K562 (cell line): ENCODE data around the gene CLEC4M. TPM values are rescaled to one million over a fixed set of nuclear protein-coding genes. Genes with fewer than 3 reads are reported as not detected.

ENCODE experiments used
- ATAC-seq: fragments of 200-7000 bp; cut with Tn5 transposase; 3 replicates; pipeline ENCODE4 v1.9.1; 2020; ENCODE audit warnings: moderate library complexity
- BruUV-seq: library from RNA; stranded (reverse); fragments of 400-500 nt; replicated peaks from 2 replicates; lab custom pipeline; 2021; lab: Mats Ljungman, UMichigan
- CTCF ChIA-PET: fragments of 300-600 bp; formaldehyde crosslinking; extraction: SDS; loops from one replicate; lab custom pipeline; 2021; ENCODE audit warnings: low intra/inter-chr PET ratio; lab: Yijun Ruan, JAX
- POLR2A ChIA-PET: fragments of 300-600, 350-650 bp; sonication (Branson Sonifier 250); formaldehyde crosslinking; extraction: SDS; loops from one replicate; lab custom pipeline; 2021; ENCODE audit warnings: antibody characterized with exemption, inconsistent platforms; lab: Yijun Ruan, JAX
- DNase-seq, 4 experiments: peaks; one replicate each; pipeline versions ENCODE4 v3.0.0 to v3.0.0-alpha.2; 2011 to 2018; ENCODE audit warnings: low spot score in 3 of 4, mixed read lengths in 3 of 4; ENCODE audit errors: extremely low read depth in 1 of 4
- FAIRE-seq: peaks from 2 replicates; lab custom pipeline; 2011; peaks lifted over from hg19 to GRCh38; lab: Jason Lieb, UNC
- H2AFZ ChIP-seq: 2 replicates; pipeline ENCODE4 v1.6.0; 2011; ENCODE audit warnings: low read depth, low read length, control low read depth, inconsistent platforms
- H3K27ac ChIP-seq: fragments of 200-600 bp; 3 replicates; pipeline ENCODE4 v1.8.0; 2011; ENCODE audit warnings: low read depth, mild to moderate bottlenecking, control low read depth, inconsistent platforms, low read length, moderate library complexity, mixed read lengths; ENCODE audit errors: extremely low read depth
- H3K27me3 ChIP-seq, 2 experiments: fragments of 300-600 bp in 1 of 2; 2 replicates in 1 of 2; 3 replicates in 1 of 2; pipeline versions ENCODE4 v1.6.0 to v1.8.0; 2011; ENCODE audit warnings: inconsistent platforms in 2 of 2, low read length in 2 of 2, mild to moderate bottlenecking in 1 of 2, mixed read lengths in 1 of 2, moderate library complexity in 1 of 2; ENCODE audit not compliant: control insufficient read depth in 2 of 2, insufficient read depth in 2 of 2
- H3K36me3 ChIP-seq: fragments of 300-600 bp; 3 replicates; pipeline ENCODE4 v1.8.0; 2011; ENCODE audit warnings: mild to moderate bottlenecking, low read length, inconsistent platforms; ENCODE audit not compliant: control insufficient read depth, insufficient read depth
- H3K4me1 ChIP-seq, 2 experiments: fragments of 200-600 bp in 1 of 2; replicated peaks in 1 of 2; 2 replicates in 1 of 2; 3 replicates in 1 of 2; pipeline versions ENCODE4 v1.5.1 to v1.8.0; 2011; ENCODE audit warnings: inconsistent platforms in 2 of 2, low read length in 2 of 2, mild to moderate bottlenecking in 1 of 2, mixed read lengths in 1 of 2, moderate library complexity in 1 of 2; ENCODE audit not compliant: control insufficient read depth in 2 of 2, insufficient read depth in 2 of 2
- H3K4me2 ChIP-seq: 2 replicates; pipeline ENCODE4 v1.6.1; 2011; ENCODE audit warnings: low read length, control low read depth, inconsistent platforms, mixed read lengths; ENCODE audit not compliant: insufficient read depth
- H3K4me3 ChIP-seq: fragments of 200-600 bp; sonication (generic), shearing (Covaris generic); 2 replicates; pipeline ENCODE4 v1.5.1; 2016; ENCODE audit warnings: control low read depth, inconsistent platforms
- H3K79me2 ChIP-seq: fragments of 200-600 bp; 3 replicates; pipeline ENCODE4 v1.8.0; 2011; ENCODE audit warnings: low read length, inconsistent platforms; ENCODE audit not compliant: control insufficient read depth, insufficient read depth
- H3K9ac ChIP-seq, 2 experiments: 2 replicates each; pipeline versions ENCODE4 v1.6.0 to v1.6.1; 2011; ENCODE audit warnings: low read depth in 2 of 2, low read length in 2 of 2, control low read depth in 1 of 2, inconsistent platforms in 1 of 2, mild to moderate bottlenecking in 1 of 2, mixed read lengths in 1 of 2; ENCODE audit not compliant: insufficient read depth in 1 of 2
- H3K9me1 ChIP-seq: one replicate; pipeline ENCODE4 v1.6.0; 2011; ENCODE audit warnings: inconsistent platforms, mild to moderate bottlenecking, low read length, moderate library complexity; ENCODE audit not compliant: control insufficient read depth, insufficient read depth
- H3K9me3 ChIP-seq: replicated peaks from 2 replicates; pipeline ENCODE4 v1.5.1; 2011; ENCODE audit warnings: low read depth, low read length, inconsistent platforms; ENCODE audit not compliant: control insufficient read depth, insufficient read depth
- H4K20me1 ChIP-seq: replicated peaks from 2 replicates; pipeline ENCODE4 v1.6.1; 2011; ENCODE audit warnings: low read length, inconsistent platforms, mixed read lengths; ENCODE audit not compliant: control insufficient read depth, insufficient read depth
- CBFA2T3 ChIP-seq: fragments of 450-650 bp; IDR thresholded peaks from 2 replicates; pipeline ENCODE4 v1.6.1; 2017
- E2F8 ChIP-seq: fragments of 450-650 bp; IDR thresholded peaks from 2 replicates; pipeline ENCODE4 v1.7.1; 2018; ENCODE audit warnings: mild to moderate bottlenecking, low read depth; ENCODE audit not compliant: partially characterized antibody
- ESRRA ChIP-seq: fragments of 450-650 bp; IDR thresholded peaks from 2 replicates; pipeline ENCODE4 v1.6.1; 2014; ENCODE audit warnings: low read depth, mild to moderate bottlenecking, moderate library complexity, borderline replicate concordance
- IFI16 ChIP-seq: fragments of 250-450 bp; sonication (Bioruptor Pico); IDR thresholded peaks from 2 replicates; pipeline ENCODE4 v2.1.2; 2022; ENCODE audit warnings: mild to moderate bottlenecking, inconsistent platforms
- L3MBTL2 ChIP-seq: fragments of 450-650 bp; IDR thresholded peaks from 2 replicates; pipeline ENCODE4 v1.6.1; 2016; ENCODE audit warnings: mild to moderate bottlenecking, moderate library complexity
- MTA1 ChIP-seq: fragments of 450-650 bp; IDR thresholded peaks from 2 replicates; pipeline ENCODE4 v1.6.1; 2017; ENCODE audit warnings: borderline replicate concordance
- NEUROD1 ChIP-seq: fragments of 150-350 bp; IDR thresholded peaks from 2 replicates; pipeline ENCODE4 v1.6.1; 2014; ENCODE audit warnings: borderline replicate concordance, low read length, low read depth; ENCODE audit not compliant: partially characterized antibody
- POLR2H ChIP-seq: IDR thresholded peaks from 2 replicates; pipeline ENCODE4 v1.6.1; 2016; ENCODE audit warnings: missing genetic modification characterization, low read depth, mild to moderate bottlenecking, control low read depth, missing compliant biosample characterization, moderate library complexity
- RBM39 ChIP-seq: fragments of 200-400 bp; formaldehyde crosslinking; optimal IDR thresholded peaks from 2 replicates; pipeline ENCODE3; 2018; ENCODE audit warnings: low read depth, low read length
- SFPQ ChIP-seq: fragments of 200-400 bp; formaldehyde crosslinking; IDR thresholded peaks from 2 replicates; pipeline ENCODE4 v1.6.1; 2017; ENCODE audit warnings: mild to moderate bottlenecking, low read depth, low read length, moderate library complexity
- SREBF2 ChIP-seq: sonication (generic); formaldehyde crosslinking; IDR thresholded peaks from 2 replicates; pipeline ENCODE4 v1.4.0; 2020; ENCODE audit warnings: mild to moderate bottlenecking, missing genetic modification reagents
- SRSF9 ChIP-seq: fragments of 200-400 bp; formaldehyde crosslinking; IDR thresholded peaks from 2 replicates; pipeline ENCODE4 v1.6.1; 2017; ENCODE audit warnings: low read depth, low read length, borderline replicate concordance
- TEAD4 ChIP-seq, 2 experiments: sonication (generic) in 1 of 2; formaldehyde crosslinking in 1 of 2; IDR thresholded peaks; 2 replicates each; pipeline versions ENCODE4 v1.6.1 to v1.8.0; 2012 to 2022; ENCODE audit warnings: borderline replicate concordance in 1 of 2, inconsistent platforms in 1 of 2, low read length in 1 of 2, mild to moderate bottlenecking in 1 of 2, missing genetic modification reagents in 1 of 2
- ZBTB7A ChIP-seq: IDR thresholded peaks from 2 replicates; pipeline ENCODE4 v1.6.1; 2011; ENCODE audit warnings: low read depth, mild to moderate bottlenecking, low read length, moderate library complexity, borderline replicate concordance; ENCODE audit not compliant: control insufficient read depth
- ZNF695 ChIP-seq: fragments of 450-650 bp; formaldehyde crosslinking; IDR thresholded peaks from 2 replicates; pipeline ENCODE4 v1.4.0; 2020; ENCODE audit warnings: mild to moderate bottlenecking, moderate library complexity
- whole genome bisulfite sequencing: fragments of 100-300 bp; shearing (Covaris generic); methylation state at CpG from one replicate; pipeline ENCODE4 v1.1.6; 2016; ENCODE audit warnings: low coverage, mixed read lengths; ENCODE audit not compliant: insufficient coverage; ENCODE audit errors: missing lambda C conversion rate; 5-methylcytosine and 5-hydroxymethylcytosine counted together
- in situ Hi-C: fragments of 300-500 bp; cut with MboI; formaldehyde crosslinking; loops from 4 replicates; pipeline ENCODE4 v1.15.0; 2018; ENCODE audit warnings: inconsistent platforms, mixed read lengths
- intact Hi-C: fragments of 100-400 bp; cut with micrococcal nuclease; formaldehyde crosslinking; loops from 2 replicates; pipeline ENCODE4 v1.14.2; 2022
- polyA plus RNA-seq, 8 experiments: library from polyadenylated mRNA; depleted of rRNA in 4 of 8; stranded (reverse) in 5 of 8; unstranded in 3 of 8; fragments of >200 nt; fragmentation: Nextera tagmentation in 2 of 8; fragmentation: Illumina TruSeq in 1 of 8; extraction: Ambion mirVana in 2 of 8; extraction: Trizol in 1 of 8; gene quantifications; 2 replicates each; pipeline versions ENCODE4 v1.2.1 to v1.2.3, GENCODE V29; 2011 to 2014; ENCODE audit warnings: inconsistent platforms in 1 of 8, missing spikeins in 1 of 8
- total RNA-seq, 7 experiments: library from RNA; depleted of rRNA in 6 of 7; stranded (reverse); fragments of >200 nt in 6 of 7; fragmentation: Illumina TruSeq in 2 of 7; extraction: Trizol in 2 of 7; gene quantifications; 2 replicates each; pipeline versions ENCODE4 v1.2.1 to v1.2.3, GENCODE V29; 2011 to 2021; ENCODE audit warnings: low replicate concordance in 1 of 7

The CLEC4M gene
- total and polyA plus RNA-seq, 9 of the 15 experiments (the other 6 are each of a cell fraction or from before 2014, with no cell fraction given) = 0.08 to 0.18 TPM; not detected in 7

GRCh38 chr19:7715671-7716070 is 47.4 kb upstream of the CLEC4M start:
- WGBS = 0% methylated on average over 1 of the region's 1 CpG
- Histone ChIP-seq H3K4me1 (no peaks in the 10 kb centered on the region; a peak in 1 of 5 replicates), H3K9ac (no peak overlapping the region), H3K4me3 (no peak overlapping the region), H3K9me1 (no peaks in the 10 kb centered on the region), H3K27ac (no peak overlapping the region), H3K79me2 (no peaks in the 10 kb centered on the region), H3K4me2 (no peak overlapping the region), H3K36me3 (no peaks in the 10 kb centered on the region), H3K27me3 (peaks cover 4 to 6% of the 10 kb centered on the region in 2 experiments; a peak in 3 of 5 replicates), H4K20me1 (no peaks in the 10 kb centered on the region), H2AFZ (no peak overlapping the region), H3K9me3 (no peaks in the 10 kb centered on the region)
- ChIA-PET POLR2A (no interaction called here), CTCF (no interaction called here)
- no peak for FAIRE-seq
- TF ChIP-seq CBFA2T3 (no peak), ZNF695 (CRISPR knock-in tag) (no peak), RBM39 (no peak), SFPQ (no peak), POLR2H (tag) (no peak), IFI16 (no peak), E2F8 (no peak), SRSF9 (no peak), ZBTB7A (no peak), L3MBTL2 (no peak), MTA1 (no peak), TEAD4 (IDR thresholded peaks at IDR 0.05; ENCODE audit: low read length) (no peak), TEAD4 (CRISPR knock-in tag; IDR thresholded peaks at IDR 0.05; ENCODE audit: borderline replicate concordance) (no peak), ESRRA (no peak), NEUROD1 (no peak), SREBF2 (CRISPR knock-in tag) (no peak)
- in situ Hi-C loops (no loop called here), intact Hi-C loops (no loop called here)
- DNase-seq = no peak
- ATAC-seq = no peak
- BruUV-seq = no TSS peak
